Measurements from ENCODE around the gene LRMDA. TPM values are rescaled to one million over a fixed set of nuclear protein-coding genes. Genes with fewer than 3 reads are reported as not detected.

The LRMDA gene
- total and polyA plus RNA-seq, 2 donors (not counting 3 experiments of a cell fraction or from before 2014, with no cell fraction given): 9.7 to 18.0 TPM

DNA sequence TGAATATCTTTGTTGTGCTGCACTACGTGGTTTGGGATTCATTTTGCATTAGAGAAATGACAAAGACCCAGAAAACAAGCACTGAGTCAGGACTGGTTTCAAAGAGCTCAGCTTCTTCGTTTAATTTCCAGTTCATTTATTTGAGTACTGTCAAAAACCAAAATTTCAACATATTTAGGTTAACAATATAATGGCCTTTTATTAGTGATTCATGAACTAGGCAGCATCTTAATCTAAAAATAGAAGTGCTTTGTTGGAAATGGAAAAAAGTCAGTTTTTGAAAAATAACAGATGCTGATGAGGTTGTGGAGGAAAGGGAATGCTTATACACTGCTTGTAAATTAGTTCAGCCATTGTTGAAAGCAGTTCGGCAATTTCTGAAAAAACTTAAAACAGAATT lies 856.4 kb downstream of the LRMDA start:
- H3K27ac ChIP-seq (ENCODE audit: insufficient read depth, low read depth, low read length): no peak overlapping the region

More for the DNA sequence above, 856.4 kb downstream of the LRMDA start:
- FAIRE-seq: no peak
- Histone ChIP-seq H3K27me3 (ENCODE audit: control insufficient read depth in 2 of 2, insufficient read depth in 2 of 2, low read length in 2 of 2) (no peaks in the 10 kb centered on the region), H3K9me3 (replicated peaks; ENCODE audit: control insufficient read depth, insufficient read depth, low read length) (no peaks in the 10 kb centered on the region), H2AFZ (ENCODE audit: low read depth, low read length) (no peak overlapping the region), H3K4me2 (ENCODE audit: insufficient read depth, low read length) (no peak overlapping the region), H3K36me3 (ENCODE audit: control insufficient read depth in 2 of 2, extremely low read depth in 1 of 2, insufficient read depth in 2 of 2, low read length in 2 of 2) (no peaks in the 10 kb centered on the region), H3K4me3 (replicated peaks in 1 of 3; ENCODE audit: insufficient read depth in 1 of 3, low read depth in 1 of 3, low read length in 3 of 3) (no peak overlapping the region), H3K9me1 (replicated peaks; ENCODE audit: control insufficient read depth, extremely low read depth, insufficient read depth, low read length) (no peaks in the 10 kb centered on the region), H3K9ac (replicated peaks; ENCODE audit: extremely low read depth, insufficient read depth, low read length) (no peak overlapping the region), H4K20me1 (replicated peaks; ENCODE audit: control insufficient read depth, extremely low read depth, insufficient read depth, low read length) (no peaks in the 10 kb centered on the region), H3K79me2 (ENCODE audit: control insufficient read depth, insufficient read depth, low read length) (no peaks in the 10 kb centered on the region), H3K4me1 (ENCODE audit: control insufficient read depth, extremely low read depth, insufficient read depth, low read length) (no peaks in the 10 kb centered on the region)
- POLR2A ChIA-PET: no interaction called here
- dilution Hi-C loops (cut with MboI; ENCODE audit: extremely low pct_ligation_motif_present, low sequenced_read_pairs) (no loop called here), intact Hi-C loops (cut with micrococcal nuclease) (no loop called here)
- CTCF ChIA-PET: no interaction called here
- TF ChIP-seq GATA2 (IDR thresholded peaks at IDR 0.05; ENCODE audit: insufficient read depth, insufficient read length, low read depth, low read length): no peak
- TF ChIP-seq FOS (IDR thresholded peaks at IDR 0.05; ENCODE audit: borderline replicate concordance, insufficient read depth, low read length): no peak
- TF ChIP-seq POLR2AphosphoS5 (IDR thresholded peaks at IDR 0.05; ENCODE audit: insufficient read depth, low read depth, low read length): no peak
- TF ChIP-seq POLR2A (IDR thresholded peaks at IDR 0.05; ENCODE audit: low read depth, low read length): no peak
- TF ChIP-seq MYC (IDR thresholded peaks at IDR 0.05; ENCODE audit: low read depth, low read length): no peak
- no peak for TF ChIP-seq JUN (IDR thresholded peaks at IDR 0.05; ENCODE audit: borderline replicate concordance, insufficient read depth, insufficient read length, low read depth)
- TF ChIP-seq, protein P1, sequence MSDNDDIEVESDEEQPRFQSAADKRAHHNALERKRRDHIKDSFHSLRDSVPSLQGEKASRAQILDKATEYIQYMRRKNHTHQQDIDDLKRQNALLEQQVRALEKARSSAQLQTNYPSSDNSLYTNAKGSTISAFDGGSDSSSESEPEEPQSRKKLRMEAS (IDR thresholded peaks at IDR 0.05; ENCODE audit: insufficient read depth, insufficient read length): no peak
- no peak for TF ChIP-seq EZH2 (IDR thresholded peaks at IDR 0.05; ENCODE audit: borderline replicate concordance, low read depth, low read length, severe bottlenecking)
- TF ChIP-seq, protein P2, sequence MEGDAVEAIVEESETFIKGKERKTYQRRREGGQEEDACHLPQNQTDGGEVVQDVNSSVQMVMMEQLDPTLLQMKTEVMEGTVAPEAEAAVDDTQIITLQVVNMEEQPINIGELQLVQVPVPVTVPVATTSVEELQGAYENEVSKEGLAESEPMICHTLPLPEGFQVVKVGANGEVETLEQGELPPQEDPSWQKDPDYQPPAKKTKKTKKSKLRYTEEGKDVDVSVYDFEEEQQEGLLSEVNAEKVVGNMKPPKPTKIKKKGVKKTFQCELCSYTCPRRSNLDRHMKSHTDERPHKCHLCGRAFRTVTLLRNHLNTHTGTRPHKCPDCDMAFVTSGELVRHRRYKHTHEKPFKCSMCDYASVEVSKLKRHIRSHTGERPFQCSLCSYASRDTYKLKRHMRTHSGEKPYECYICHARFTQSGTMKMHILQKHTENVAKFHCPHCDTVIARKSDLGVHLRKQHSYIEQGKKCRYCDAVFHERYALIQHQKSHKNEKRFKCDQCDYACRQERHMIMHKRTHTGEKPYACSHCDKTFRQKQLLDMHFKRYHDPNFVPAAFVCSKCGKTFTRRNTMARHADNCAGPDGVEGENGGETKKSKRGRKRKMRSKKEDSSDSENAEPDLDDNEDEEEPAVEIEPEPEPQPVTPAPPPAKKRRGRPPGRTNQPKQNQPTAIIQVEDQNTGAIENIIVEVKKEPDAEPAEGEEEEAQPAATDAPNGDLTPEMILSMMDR (IDR thresholded peaks at IDR 0.05; ENCODE audit: extremely low read depth in 1 of 2, insufficient read depth in 1 of 2, low read depth in 1 of 2, low read length in 2 of 2): no peak
- DNase-seq (ENCODE audit: low read depth, low spot score): no peak
- BruUV-seq (replicated peaks): no TSS peak
